MG63 (cell line): ENCODE results near the gene HAUS3. TPM values are rescaled to one million over a fixed set of nuclear protein-coding genes. Genes with fewer than 3 reads are reported as not detected.

Experiments
- DNase-seq: peaks from one replicate; pipeline ENCODE4 v3.0.0-alpha.2; 2020
- H3K27me3 ChIP-seq: fragments of 250-450 bp; sonication (Bioruptor Pico); 2 replicates; pipeline ENCODE4 v1.5.1; 2020; ENCODE audit warnings: mild to moderate bottlenecking, moderate library complexity
- H3K36me3 ChIP-seq: fragments of 250-450 bp; sonication (Bioruptor Pico); 2 replicates; pipeline ENCODE4 v1.5.1; 2020; ENCODE audit warnings: mild to moderate bottlenecking, moderate library complexity
- H3K4me3 ChIP-seq: fragments of 250-450 bp; sonication (Bioruptor Pico); 2 replicates; pipeline ENCODE4 v1.5.1; 2020; ENCODE audit warnings: mild to moderate bottlenecking, moderate library complexity
- H3K9me3 ChIP-seq: fragments of 250-450 bp; sonication (Bioruptor Pico); 2 replicates; pipeline ENCODE4 v1.5.1; 2020; ENCODE audit warnings: mild to moderate bottlenecking, moderate library complexity
- total RNA-seq: library from RNA; depleted of rRNA; stranded (reverse); fragments of >200 nt; shearing (Covaris generic); gene quantifications from 2 replicates; pipeline ENCODE4 v1.2.3, GENCODE V29; 2014; ENCODE audit warnings: low replicate concordance

Gene HAUS3
- total RNA-seq, 1 experiment from 2014 or later = 7.7 TPM

DNA sequence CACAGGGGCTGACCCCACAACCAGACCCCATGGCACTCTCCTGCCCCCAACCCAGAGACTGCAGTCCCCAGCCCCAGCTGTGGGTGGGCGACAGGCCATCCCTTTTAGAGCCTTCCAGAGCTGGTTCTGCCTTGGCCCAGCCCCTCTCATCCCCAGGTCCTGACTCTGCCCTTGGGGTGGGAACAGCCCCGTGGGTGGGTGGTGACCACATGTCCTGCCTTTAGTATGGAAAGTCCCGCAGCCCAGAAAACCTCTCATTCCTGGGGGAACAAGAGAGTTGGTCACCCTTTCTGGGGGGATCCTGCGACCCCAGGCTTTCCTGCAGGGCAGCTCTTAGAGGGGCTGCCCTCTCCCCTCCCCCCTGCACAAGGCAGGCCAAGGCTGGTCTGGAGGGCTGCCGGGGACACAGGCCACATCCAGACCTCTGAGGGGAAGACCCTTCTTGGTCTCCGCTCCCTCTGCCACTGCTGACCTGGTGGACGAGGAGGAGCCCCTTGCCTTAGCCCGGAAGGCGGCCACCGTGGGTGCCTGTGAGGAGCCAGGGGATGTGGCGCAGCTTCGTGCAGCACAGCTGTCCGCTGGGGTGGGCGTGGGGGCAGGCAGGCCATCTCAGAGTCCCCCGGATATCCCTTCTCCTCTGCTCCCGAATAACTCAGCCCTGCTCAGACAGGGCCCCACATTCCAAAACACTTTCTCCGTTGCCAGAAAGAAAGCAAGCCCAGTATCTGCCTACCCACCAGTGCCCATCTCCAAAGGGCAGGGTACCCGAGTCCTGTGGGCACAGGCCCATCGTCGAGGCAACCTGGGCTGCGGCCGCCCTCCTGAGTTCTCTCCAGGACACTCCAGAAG lies 26.7 kb upstream of the HAUS3 start:
- Histone ChIP-seq H3K9me3 (no peaks in the 10 kb centered on the region), H3K27me3 (no peaks in the 10 kb centered on the region), H3K4me3 (no peak overlapping the region), H3K36me3 (no peaks in the 10 kb centered on the region)
- DNase-seq = no peak

DNA sequence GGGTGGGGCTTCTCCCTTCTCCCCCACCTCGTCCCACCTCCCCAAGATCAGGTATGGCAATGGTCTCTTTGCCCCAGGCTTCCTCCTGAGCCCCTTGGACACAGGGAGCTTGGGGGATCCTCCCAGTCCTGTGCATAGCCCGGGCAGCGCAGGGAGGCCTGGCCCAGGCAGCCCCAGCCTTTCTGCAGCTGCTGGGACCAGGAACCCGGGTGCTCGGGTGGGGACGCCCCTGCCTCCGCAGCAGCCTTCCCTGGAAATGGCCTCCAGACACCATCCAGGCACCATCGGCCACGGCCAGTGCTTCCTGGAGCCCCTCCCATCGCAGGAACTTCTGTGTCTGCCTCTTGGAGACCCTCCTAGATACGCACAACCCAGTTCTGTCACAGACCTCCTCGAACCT lies 25.9 kb upstream of the HAUS3 start:
- Histone ChIP-seq H3K36me3 (no peaks in the 10 kb centered on the region), H3K27me3 (no peaks in the 10 kb centered on the region), H3K9me3 (no peaks in the 10 kb centered on the region), H3K4me3 (no peak overlapping the region)
- DNase-seq = no peak

DNA sequence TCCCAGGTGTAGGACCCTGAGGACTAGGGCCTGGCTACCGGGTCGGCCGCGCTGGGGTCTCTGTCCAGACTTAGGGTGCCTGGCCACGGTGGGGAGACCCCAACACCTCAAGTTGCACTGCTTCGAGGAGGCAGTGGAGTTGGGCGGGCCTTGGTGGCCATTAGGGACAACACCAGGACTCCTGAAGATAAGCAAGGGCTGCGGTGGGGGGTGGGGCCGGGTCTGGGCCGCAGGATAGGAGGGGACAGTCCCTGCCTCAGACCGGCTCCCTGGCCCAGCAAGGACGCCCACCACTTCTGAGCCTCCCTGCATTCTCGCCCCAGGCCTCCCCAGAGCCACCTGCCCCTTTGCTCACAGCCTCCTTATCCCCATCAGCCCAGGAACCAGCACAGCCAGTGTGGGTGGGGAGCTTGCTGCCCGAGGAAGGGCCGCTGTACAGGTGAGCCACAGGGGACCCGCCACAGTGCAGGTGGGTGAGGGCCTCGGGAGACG lies 25.4 kb upstream of the HAUS3 start:
- Histone ChIP-seq H3K9me3 (no peaks in the 10 kb centered on the region), H3K36me3 (no peaks in the 10 kb centered on the region), H3K4me3 (no peak overlapping the region), H3K27me3 (no peaks in the 10 kb centered on the region)
- no peak for DNase-seq

DNA sequence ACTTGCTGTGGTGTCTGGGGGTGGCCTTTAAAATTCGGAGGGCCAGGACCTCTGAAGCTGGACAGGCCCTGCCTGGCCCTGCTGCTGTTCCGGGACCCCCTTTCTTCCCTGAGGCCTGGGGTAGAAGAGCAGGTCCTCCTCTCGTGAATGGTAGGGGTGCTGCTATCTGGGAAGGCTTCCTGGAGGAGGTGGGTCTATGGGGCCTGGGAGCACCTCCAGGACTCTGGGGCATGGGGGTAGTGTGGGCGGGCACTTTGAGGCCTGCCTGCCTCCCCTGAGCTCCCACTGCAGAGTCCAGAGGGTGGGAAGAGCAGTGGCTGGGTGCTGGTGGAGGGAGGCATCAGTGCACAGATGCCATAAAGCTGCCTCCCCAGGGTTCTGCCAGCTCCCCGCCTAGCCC lies 24.9 kb upstream of the HAUS3 start:
- Histone ChIP-seq H3K36me3 (no peaks in the 10 kb centered on the region), H3K27me3 (no peaks in the 10 kb centered on the region), H3K4me3 (no peak overlapping the region), H3K9me3 (no peaks in the 10 kb centered on the region)
- DNase-seq = no peak

DNA sequence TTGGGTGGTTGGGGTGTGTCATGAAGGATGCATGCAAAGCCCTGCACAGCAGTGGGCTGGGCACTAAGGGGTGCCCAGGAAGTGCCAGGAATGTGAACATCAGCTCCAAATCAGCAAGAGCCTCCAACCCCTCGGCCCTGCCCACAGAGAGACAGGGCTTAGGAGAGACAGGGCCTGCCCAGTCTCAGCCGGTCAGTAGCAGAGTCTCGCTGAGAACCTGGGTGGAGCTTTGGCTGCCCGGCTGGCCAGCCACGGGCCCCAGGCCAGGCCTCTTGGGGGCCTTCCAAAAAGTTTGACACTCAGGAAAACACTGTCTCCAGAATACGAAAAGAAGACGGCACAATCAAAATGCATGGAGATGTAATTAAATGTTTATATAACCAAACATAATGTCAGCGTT lies 24.3 kb upstream of the HAUS3 start:
- H3K9me3 ChIP-seq = no peaks in the 10 kb centered on the region
- DNase-seq = peak; percentile 87

DNA sequence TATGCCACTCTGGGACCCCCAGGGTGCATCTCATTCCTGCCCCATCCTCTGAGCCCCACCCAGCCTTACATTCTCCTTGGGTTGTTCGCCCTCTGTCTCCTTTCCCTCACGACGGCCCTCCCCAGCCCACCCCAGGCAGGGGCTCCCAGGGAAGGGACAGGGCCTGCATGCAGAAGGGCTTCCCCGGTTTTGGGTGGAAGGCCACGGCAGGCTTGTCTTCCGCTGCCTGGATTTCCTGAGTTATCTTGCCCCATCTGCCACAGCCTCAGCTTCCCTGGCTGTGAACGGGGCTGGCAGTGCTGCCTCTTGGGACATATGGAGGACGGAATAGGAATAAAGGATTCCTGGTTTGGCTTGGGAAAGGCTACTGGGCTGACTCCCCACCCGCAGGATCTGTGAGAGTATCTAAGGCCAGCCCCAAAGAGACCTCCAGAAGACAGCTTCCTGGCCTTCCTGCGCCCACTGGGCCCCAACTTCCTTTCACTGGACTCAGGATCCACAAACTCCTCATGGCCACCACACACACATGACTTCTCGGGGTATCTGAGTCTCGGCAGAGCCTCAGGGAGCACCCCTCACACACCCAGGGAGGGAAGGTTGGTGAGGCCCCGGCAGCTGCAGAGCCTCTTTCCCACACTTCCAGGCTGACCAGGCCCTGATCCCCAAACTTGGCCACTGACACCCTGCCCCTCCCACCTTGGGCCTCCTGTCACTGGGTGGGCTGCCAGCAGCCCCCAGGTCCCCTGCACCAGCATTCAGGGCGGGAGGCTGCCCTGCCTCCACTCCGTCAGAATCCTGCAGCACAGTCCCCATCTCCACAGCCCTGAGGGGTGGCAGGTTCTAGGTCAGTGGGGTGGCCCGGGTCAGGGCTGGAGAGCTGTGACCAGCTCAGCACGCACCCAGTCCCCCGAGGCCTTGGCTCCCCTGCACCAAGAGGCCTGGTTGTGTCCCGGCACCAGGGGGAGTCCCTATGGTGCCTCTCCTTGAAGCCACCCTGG lies 23.5 kb upstream of the HAUS3 start:
- no peaks in the 10 kb centered on the region for H3K27me3 ChIP-seq
- H3K4me3 ChIP-seq = no peak overlapping the region
- H3K9me3 ChIP-seq = no peaks in the 10 kb centered on the region
- H3K36me3 ChIP-seq = no peaks in the 10 kb centered on the region
- no peak for DNase-seq

More for the DNA sequence above, 24.3 kb upstream of the HAUS3 start:
- no peaks in the 10 kb centered on the region for H3K27me3 ChIP-seq
- H3K36me3 ChIP-seq = no peaks in the 10 kb centered on the region
- no peak overlapping the region for H3K4me3 ChIP-seq

DNA sequence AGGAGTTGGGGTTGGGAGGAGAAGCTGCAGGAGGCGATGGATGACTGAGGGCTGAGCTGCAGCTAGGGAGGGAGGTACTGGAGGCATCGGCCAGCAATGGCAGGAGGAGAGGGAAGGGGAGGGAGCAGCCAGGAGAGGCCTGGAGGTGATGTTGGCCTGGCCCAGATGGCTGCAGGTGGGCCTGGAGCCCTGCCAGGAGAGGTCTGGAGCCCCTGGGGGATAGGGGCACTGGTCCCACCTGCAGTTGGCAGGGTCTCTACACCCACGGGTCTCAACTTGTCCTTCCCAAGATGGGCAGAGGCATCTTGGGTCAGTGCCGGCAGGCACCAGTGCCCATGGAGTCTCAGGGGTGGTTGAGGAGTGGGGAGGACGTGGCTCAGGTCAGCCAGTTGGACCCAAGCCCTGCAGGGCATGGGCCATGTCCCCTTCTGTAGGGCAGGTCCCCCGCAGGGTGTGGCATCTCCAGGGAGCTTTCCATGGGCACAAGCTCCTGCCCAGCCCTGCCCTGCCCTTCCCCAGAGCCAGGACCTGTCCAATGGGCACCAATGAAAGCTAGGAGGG lies 22.6 kb upstream of the HAUS3 start:
- Histone ChIP-seq H3K36me3 (no peaks in the 10 kb centered on the region), H3K4me3 (no peak overlapping the region), H3K9me3 (no peaks in the 10 kb centered on the region), H3K27me3 (no peaks in the 10 kb centered on the region)
- no peak for DNase-seq

DNA sequence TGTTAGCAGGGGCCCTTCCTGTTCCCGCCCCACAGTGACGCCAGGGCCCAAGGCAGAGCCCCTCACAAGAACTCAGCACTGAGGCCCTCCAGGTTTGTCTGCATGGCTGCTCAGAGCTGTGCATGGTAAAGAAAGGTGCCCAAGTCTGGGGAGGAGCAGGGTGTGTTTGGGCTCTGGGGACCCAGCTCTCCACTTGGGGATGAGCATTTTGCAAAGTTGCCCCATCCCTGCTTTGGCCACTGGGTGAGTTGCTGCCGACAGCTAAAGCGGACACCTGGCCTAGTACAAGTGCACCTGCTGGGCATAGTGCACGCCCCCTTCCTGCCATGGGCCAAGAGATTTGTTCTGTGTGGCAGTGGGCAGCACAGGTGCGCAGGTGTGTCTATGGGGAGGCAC lies 22.0 kb upstream of the HAUS3 start:
- no peaks in the 10 kb centered on the region for H3K27me3 ChIP-seq
- no peaks in the 10 kb centered on the region for H3K9me3 ChIP-seq
- DNase-seq = no peak
- no peak overlapping the region for H3K4me3 ChIP-seq
- no peaks in the 10 kb centered on the region for H3K36me3 ChIP-seq

DNA sequence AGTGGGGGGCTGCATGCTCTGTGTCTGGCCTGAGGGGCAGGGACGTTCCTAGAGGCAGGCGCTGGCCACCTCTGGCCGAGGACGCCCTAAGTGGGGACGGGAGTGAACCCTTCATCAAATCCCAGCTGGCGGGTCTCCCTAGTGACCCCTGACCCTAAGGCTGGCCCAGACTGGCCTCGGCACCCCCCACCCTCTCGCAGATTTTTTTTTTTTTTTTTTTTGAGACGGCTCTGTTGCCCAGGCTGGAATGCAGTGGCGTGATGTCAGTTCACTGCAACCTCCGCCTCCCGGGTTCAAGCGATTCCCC lies 21.0 kb upstream of the HAUS3 start:
- H3K27me3 ChIP-seq = no peaks in the 10 kb centered on the region
- no peaks in the 10 kb centered on the region for H3K36me3 ChIP-seq
- DNase-seq = no peak
- H3K4me3 ChIP-seq = peak overlapping the region; percentile 66
- H3K9me3 ChIP-seq = no peaks in the 10 kb centered on the region

DNA sequence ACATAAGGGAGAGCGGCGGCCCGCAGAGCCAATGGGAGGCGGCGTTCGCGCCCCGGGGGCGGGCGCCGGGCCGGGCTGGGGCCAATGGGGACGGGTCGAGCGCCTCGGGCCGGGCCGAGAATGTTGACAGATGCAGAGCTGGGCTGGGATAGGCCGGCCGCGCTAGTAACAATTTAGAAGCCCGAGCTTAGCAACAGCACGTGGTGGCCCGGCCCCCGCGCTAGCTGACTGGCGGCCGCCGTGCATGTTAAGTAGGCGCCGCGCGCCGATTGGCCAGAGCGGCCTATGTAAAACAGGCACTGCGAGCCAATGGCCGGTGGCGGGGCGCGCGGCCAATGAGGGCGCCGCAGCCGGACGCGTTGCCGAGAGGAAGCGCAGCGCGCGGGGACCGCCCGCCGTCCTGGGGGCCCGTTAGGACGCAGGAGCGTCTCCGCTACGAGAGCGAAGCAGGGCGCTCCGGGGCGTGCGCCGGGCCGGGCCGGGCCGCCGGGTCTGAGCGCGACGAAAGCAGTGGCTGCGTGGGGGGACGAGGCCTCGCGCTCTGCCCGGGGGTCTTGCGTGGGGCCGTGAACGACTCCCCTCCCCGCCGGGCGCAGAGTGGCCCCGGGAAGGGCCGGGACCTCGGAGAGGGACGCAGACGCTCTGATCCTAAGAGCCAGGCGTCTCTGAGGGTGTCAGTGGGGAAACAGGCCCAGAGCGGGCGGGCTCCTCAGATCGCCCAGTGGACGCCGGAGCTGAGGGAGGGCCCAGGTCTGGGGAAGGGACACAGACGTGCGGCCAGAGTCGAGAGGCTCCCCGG lies 20.4 kb upstream of the HAUS3 start:
- no peaks in the 10 kb centered on the region for H3K9me3 ChIP-seq
- H3K36me3 ChIP-seq = no peaks in the 10 kb centered on the region
- peak; percentile 99 for DNase-seq
- peak overlapping the region; percentile 66 for H3K4me3 ChIP-seq
- no peaks in the 10 kb centered on the region for H3K27me3 ChIP-seq

DNA sequence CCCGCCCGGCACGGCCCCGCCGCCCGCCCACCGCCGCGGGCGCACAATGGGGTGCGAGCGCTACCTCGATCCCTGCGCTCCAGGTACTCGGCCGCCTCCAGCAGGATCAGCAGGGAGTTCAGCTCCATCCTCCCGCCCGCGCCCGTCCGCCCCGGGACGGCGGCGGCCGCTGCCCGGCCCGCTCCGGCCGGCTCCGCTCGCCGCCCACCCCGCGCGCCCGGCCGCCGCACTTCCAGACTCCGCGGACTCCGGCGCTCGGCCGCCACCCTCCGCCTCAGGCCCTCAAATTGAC lies 19.9 kb upstream of the HAUS3 start, which contains the start of gene MXD4:
MXD4 (minus strand) TSS at position 257 of the 292 bp plus-strand sequence; CDS start at position 128, 129 bp downstream.
- no peak for DNase-seq
- Histone ChIP-seq H3K36me3 (no peaks in the 10 kb centered on the region), H3K9me3 (no peaks in the 10 kb centered on the region), H3K27me3 (no peaks in the 10 kb centered on the region), H3K4me3 (peak within 1 kb of the TSS; percentile 69)

DNA sequence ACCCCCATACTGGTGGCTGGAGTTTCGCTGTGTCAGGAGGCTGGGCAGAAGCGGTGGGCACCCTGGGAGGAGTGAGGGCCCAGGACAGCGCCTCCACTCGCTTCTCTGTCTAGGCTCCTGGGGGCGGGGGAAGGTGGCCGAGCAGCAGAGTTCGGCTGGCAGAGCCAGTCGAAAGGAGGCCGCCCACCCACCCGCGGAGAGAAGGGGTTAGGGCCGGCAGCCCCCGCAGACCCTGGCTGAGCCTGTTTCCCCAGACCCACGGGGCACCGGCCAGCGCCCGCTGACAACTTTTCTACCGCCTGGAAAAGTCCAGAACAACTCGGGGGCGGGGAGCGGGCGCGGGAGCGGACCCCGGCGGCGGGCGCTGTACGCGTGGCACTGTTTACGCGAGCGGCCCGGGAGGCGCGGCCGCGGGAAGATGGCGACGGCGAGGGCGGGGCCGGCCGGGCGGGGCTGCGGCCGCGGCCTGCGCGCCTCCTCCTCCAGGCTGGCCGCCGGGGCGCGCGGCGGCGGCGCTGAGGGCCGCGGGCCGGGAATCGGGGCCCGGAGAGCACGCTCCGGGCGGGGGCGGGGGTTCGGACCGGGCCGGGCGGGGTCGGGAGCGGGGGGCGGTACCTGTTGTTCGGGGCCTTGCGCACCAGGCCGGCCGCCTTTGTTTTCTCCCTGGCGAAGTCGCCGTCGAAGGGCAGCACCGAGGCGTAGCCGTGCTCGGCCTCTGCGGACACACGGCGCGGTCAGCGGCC lies 19.4 kb upstream of the HAUS3 start:
- Histone ChIP-seq H3K9me3 (no peaks in the 10 kb centered on the region), H3K4me3 (peak overlapping the region; percentile 69), H3K27me3 (no peaks in the 10 kb centered on the region), H3K36me3 (no peaks in the 10 kb centered on the region)
- DNase-seq = peak; percentile 50

DNA sequence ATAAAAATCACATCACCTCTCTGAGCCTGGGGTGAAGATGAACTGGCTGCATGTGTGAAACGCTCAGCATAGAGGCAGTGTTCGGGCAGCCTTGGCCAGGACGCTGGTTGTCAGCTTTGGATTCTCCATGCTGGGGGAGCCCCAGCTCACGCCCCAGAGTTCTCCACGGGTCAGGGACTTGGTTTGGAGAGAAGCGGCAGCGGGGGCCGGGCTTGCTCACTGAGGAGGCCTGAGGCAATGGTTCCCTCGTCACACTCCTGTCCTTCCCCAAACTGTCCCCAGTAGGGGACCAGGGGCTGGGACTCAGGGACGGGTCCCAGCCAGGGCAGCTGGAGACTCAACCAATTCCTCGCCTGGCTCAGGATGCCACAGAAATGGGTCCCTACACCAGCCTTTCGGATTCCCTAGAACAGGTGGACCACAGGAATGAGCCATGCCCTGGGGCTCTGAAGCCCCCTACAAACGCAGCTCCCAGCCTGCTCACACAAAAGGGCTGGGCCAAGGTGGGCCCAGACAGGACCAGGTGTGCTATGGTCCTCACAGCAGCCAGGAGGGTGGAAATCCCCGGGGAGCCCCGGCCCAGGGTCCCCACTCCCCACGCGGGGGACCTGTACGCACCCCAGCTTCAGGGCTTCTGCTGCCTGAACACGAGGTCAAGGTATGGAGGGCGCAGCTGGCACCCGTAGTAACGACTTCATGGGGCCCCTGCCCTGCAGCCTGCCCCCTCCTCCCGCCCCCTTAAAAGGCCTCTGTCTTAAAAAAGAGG lies 18.6 kb upstream of the HAUS3 start:
- no peaks in the 10 kb centered on the region for H3K9me3 ChIP-seq
- H3K27me3 ChIP-seq = no peaks in the 10 kb centered on the region
- H3K4me3 ChIP-seq = peak overlapping the region; percentile 69
- no peak for DNase-seq
- H3K36me3 ChIP-seq = no peaks in the 10 kb centered on the region

DNA sequence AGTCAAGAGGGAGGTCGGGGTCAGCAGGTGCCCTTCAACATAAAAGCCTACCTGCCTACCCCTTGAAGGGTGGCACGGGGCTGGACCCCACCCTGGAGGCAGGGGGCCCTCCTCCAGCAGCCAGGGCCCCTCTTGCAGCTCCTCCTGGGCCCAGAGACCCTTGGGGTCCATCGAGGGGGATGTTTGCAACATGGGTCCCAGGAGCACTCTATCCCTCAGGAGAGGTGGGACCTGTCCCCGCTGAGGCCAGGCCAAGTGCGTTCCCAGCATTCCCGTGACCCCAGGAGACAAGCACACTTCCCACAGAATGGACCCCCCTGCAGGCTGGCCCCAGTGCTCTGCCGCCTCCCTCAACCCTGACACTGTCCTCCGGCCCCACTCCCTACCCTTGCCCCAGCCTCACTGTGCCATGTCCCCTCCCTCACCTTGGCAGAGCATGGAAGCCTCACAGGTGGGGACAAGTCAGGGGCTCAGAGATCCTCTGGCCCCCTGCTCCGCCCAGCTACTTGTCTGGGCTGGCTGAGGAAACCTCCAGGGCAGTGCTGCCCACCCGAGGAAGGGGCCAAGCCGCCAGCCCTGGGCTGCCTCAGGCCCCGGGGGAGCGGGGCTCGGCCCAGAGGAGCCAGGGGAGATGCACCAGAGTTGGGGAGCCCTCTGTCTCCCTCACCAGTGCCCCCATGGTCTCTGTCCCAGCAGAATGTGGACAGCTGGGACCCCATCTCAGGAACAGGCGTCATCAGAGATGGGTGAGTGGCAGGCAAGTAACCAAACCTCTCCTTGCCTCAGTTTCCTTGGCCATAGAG lies 17.8 kb upstream of the HAUS3 start:
- DNase-seq = no peak
- Histone ChIP-seq H3K27me3 (no peaks in the 10 kb centered on the region), H3K4me3 (no peak overlapping the region), H3K9me3 (no peaks in the 10 kb centered on the region), H3K36me3 (no peaks in the 10 kb centered on the region)
